BJ (cell line): Measurements from ENCODE around the gene EML6. TPM values are rescaled to one million over a fixed set of nuclear protein-coding genes. Genes with fewer than 3 reads are reported as not detected.

ENCODE experiments used
- CTCF ChIA-PET: fragments of 350-600 bp; formaldehyde crosslinking; extraction: SDS; loops from one replicate; lab custom pipeline; 2021; ENCODE audit warnings: antibody characterized with exemption, inconsistent platforms; lab: Yijun Ruan, JAX
- POLR2A ChIA-PET: fragments of 300-600 bp; sonication (Branson Sonifier 250); formaldehyde crosslinking; extraction: SDS; loops from one replicate; lab custom pipeline; 2021; ENCODE audit warnings: antibody characterized with exemption; lab: Charles Lee
- DNase-seq: peaks from one replicate; pipeline ENCODE4 v3.0.0-alpha.2; 2011; ENCODE audit warnings: low read depth
- H3K27me3 ChIP-seq: 2 replicates; pipeline ENCODE4 v1.6.0; 2011; ENCODE audit warnings: low read length; ENCODE audit not compliant: control insufficient read depth, insufficient read depth
- H3K36me3 ChIP-seq: 2 replicates; pipeline ENCODE4 v1.5.1; 2011; ENCODE audit warnings: low read length; ENCODE audit not compliant: control insufficient read depth, insufficient read depth
- H3K4me3 ChIP-seq: 2 replicates; pipeline ENCODE4 v1.5.1; 2011; ENCODE audit warnings: low read depth, mild to moderate bottlenecking, control low read depth, low read length
- CTCF ChIP-seq: IDR thresholded peaks from 2 replicates; pipeline ENCODE4 v1.5.1; 2011; ENCODE audit warnings: low read depth, mild to moderate bottlenecking, control low read depth, inconsistent platforms, low read length, moderate library complexity; ENCODE audit not compliant: insufficient read depth
- polyA plus RNA-seq: library from polyadenylated mRNA; depleted of rRNA; stranded (reverse); fragments of >200 nt; gene quantifications from 2 replicates; pipeline ENCODE4 v1.2.3, GENCODE V29; 2011

The EML6 gene
- polyA plus RNA-seq, 1 experiment, result 0.18 TPM

GRCh38 chr2:54939446-54940118 lies 216.1 kb downstream of the EML6 start:
- ChIA-PET POLR2A (no interaction called here), CTCF (no interaction called here)
- no peak for TF ChIP-seq CTCF
- no peak for DNase-seq
- Histone ChIP-seq H3K27me3 (no peaks in the 10 kb centered on the region), H3K36me3 (no peaks in the 10 kb centered on the region), H3K4me3 (no peak overlapping the region)

DNA sequence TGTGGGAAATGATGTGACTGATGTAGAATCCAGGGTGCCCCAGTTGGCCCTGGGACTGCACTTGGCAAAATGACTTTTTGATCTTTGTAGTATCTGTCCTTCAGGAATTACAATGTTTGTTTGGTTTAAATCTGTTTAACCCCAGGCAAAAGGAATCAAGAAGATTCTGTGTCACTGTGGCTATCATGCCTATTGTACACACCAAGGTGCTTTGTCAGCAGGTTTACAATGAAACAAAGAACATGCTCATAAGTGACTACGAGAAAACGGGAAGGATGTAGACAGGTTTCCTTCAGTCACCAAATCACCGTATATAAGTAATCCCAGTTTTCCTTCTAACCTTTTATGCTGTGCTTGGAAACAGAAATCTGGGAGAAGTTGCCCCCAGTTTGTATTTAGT lies 217.3 kb downstream of the EML6 start:
- ChIA-PET POLR2A (no interaction called here), CTCF (no interaction called here)
- DNase-seq, result no peak
- Histone ChIP-seq H3K36me3 (no peaks in the 10 kb centered on the region), H3K27me3 (no peaks in the 10 kb centered on the region), H3K4me3 (no peak overlapping the region)
- no peak for TF ChIP-seq CTCF

DNA sequence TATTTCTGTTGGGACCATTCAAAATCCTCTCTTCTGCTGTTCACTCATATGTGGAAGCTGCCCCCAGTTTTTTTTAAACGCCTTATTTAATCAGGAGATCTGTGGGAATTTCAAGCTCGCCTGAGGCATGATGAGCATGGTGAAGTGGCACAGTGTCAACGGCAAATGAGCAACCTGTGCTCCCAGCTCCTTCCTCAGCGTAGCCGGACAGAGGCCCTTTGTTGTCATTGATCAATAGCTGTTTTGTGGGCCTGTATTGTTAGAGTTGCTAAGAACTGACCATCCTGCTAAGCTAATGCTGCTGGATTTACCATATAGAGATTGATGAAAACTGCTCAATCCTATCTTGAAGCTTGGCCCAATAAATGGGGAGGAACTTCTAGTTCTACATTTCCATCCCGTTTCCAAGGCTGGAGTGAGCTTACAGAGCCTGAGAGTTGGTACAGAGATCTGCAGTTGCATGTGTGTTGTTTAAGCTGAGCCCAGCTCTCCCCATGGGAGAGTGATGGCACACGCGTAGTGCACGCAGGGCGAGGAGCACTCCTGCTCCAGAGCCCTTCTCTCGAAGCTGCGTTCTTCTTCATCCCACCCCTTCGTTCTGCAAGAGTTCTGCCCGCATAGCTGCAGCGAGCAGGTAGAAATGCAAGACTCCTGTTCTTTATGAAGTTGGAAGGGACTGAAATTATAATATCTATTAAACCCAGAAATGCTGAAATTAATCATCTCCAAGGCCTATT lies 218.0 kb downstream of the EML6 start:
- DNase-seq, result no peak
- no peaks in the 10 kb centered on the region for H3K36me3 ChIP-seq
- H3K27me3 ChIP-seq, result no peaks in the 10 kb centered on the region
- H3K4me3 ChIP-seq, result no peak overlapping the region
- CTCF ChIA-PET, result interaction anchor here (0.6 kb wide), 1 partner anchor 20 kb away, joined by 3 read pairs; no protein-coding TSS in a partner anchor
- TF ChIP-seq CTCF, result no peak
- POLR2A ChIA-PET, result no interaction called here

GRCh38 chr2:54942373-54942772 lies 218.9 kb downstream of the EML6 start:
- Histone ChIP-seq H3K4me3 (no peak overlapping the region), H3K36me3 (no peaks in the 10 kb centered on the region), H3K27me3 (no peaks in the 10 kb centered on the region)
- no peak for DNase-seq
- CTCF ChIA-PET, result interaction anchor here (1.1 kb wide), 1 partner anchor 10 kb away, joined by 3 read pairs; no protein-coding TSS in a partner anchor
- TF ChIP-seq CTCF, result no peak
- POLR2A ChIA-PET, result no interaction called here

DNA sequence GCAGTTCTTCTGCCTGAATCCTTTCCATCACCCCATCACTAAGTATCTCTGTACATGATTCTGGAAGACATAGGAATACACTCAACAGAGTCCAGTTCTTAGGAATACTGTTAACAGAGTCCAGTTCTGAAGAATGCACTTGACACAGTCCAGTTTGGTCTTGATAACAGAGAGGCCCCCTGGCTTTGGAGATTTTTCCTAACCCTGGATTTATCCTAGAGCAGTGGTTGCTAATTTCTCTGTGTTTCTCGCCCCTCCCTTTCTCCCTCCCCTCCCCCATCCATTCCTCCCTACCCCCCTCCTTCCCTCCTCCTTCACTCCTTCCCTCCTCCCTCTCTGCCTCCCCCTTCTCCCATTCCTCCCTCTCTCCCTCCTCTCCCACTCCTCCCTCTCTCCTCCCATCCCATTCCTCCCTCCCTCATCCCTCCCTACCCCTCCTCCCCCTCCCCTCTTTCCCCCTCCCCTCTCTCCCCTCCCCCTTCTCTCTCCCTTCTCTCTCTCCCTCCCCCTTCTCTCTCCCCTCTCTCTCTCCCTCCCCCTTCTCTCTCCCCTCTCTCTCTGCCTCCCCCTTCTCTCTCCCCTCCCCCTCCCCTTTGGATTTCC lies 221.4 kb downstream of the EML6 start:
- ChIA-PET CTCF (interaction anchor here (1.2 kb wide), 1 partner anchor 24 kb away, joined by 3 read pairs; no protein-coding TSS in a partner anchor), POLR2A (no interaction called here)
- TF ChIP-seq CTCF, result no peak
- DNase-seq, result no peak
- H3K36me3 ChIP-seq, result no peaks in the 10 kb centered on the region
- no peak overlapping the region for H3K4me3 ChIP-seq
- no peaks in the 10 kb centered on the region for H3K27me3 ChIP-seq
